ENCODE data around the gene CR1L.
A peak's percentile ranks its signal among the peaks of the same experiment; 100 is the strongest.
"Not testable (repeated sequence)": the region's sequence is repeated elsewhere in the genome, so short reads cannot be mapped to it uniquely, and the experiment has no call there.

- TF ChIP-seq POLR2A (IDR thresholded peaks at IDR 0.05; ENCODE audit: control extremely low read depth in 1 of 2, low read depth in 2 of 2, low read length in 2 of 2); ZNF274 (IDR thresholded peaks at IDR 0.05; ENCODE audit: borderline replicate concordance, extremely low read depth, low read length); EP300 (IDR thresholded peaks at IDR 0.05; ENCODE audit: borderline replicate concordance in 1 of 2, low read depth in 2 of 2, low read length in 2 of 2); CTCF (IDR thresholded peaks at IDR 0.05; ENCODE audit: control extremely low read depth in 1 of 3, insufficient read depth in 1 of 3, low read depth in 1 of 3, low read length in 3 of 3); CBX5 (IDR thresholded peaks at IDR 0.05; ENCODE audit: low read depth, low read length); SP1 (IDR thresholded peaks at IDR 0.05; ENCODE audit: low read depth, low read length); HDAC6 (IDR thresholded peaks at IDR 0.05; ENCODE audit: low read depth, low read length); RNF2 (IDR thresholded peaks at IDR 0.05; ENCODE audit: borderline replicate concordance, low read depth, low read length, missing control alignments, poor library complexity, severe bottlenecking); SP2 (IDR thresholded peaks at IDR 0.05; ENCODE audit: low read length); JUND (IDR thresholded peaks at IDR 0.05; ENCODE audit: low read length): not testable (repeated sequence)
- peak; percentile 43; the same call in 1 of the 2 replicates for TF ChIP-seq MAX (IDR thresholded peaks at IDR 0.05)
These were observed 9.3 kb upstream of the CR1L start for GRCh38 chr1:207635569-207636186.
